Hepatocyte (in vitro differentiated cells): Measurements from ENCODE around the gene KCNJ2.

Experiments used
- EZH2 ChIP-seq: fragments of 200-600 bp; sonication (generic); IDR thresholded peaks from 2 replicates; pipeline ENCODE4 v1.6.1; 2016; ENCODE audit warnings: antibody characterized with exemption, mild to moderate bottlenecking, borderline replicate concordance
- EZH2phosphoT487 ChIP-seq: fragments of 200-600 bp; sonication (generic); IDR thresholded peaks from one replicate; pipeline ENCODE4 v1.6.1; 2018; ENCODE audit warnings: antibody characterized with exemption, mild to moderate bottlenecking, low read depth, moderate library complexity; ENCODE audit not compliant: unreplicated experiment, severe bottlenecking
- TF ChIP-seq, protein P1 (sequence below): fragments of 200-600 bp; sonication (generic); IDR thresholded peaks from 2 replicates; pipeline ENCODE4 v1.5.1; 2016; ENCODE audit warnings: antibody characterized with exemption, mild to moderate bottlenecking; ENCODE audit not compliant: poor library complexity

DNA sequence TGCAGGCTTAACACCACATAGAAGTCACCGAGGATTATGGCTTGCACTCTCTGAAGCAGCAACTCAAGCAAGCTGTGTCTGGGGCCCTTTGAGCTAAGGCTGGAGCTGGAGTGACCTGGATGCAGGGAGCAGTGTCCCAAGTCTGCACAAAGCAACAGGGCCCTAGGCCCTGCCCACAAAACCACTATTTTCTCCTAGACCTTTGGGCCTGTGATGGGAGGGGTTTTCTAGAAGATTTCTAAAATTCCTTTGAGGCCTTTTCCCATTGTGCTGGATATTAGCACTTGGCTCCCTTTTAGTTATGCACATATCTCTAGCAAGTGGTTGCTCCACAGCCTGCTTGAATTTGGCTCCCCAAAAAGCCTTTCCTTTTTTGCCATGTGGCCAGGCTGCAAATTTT lies 49.8 kb upstream of the KCNJ2 start:
- TF ChIP-seq, protein P1, sequence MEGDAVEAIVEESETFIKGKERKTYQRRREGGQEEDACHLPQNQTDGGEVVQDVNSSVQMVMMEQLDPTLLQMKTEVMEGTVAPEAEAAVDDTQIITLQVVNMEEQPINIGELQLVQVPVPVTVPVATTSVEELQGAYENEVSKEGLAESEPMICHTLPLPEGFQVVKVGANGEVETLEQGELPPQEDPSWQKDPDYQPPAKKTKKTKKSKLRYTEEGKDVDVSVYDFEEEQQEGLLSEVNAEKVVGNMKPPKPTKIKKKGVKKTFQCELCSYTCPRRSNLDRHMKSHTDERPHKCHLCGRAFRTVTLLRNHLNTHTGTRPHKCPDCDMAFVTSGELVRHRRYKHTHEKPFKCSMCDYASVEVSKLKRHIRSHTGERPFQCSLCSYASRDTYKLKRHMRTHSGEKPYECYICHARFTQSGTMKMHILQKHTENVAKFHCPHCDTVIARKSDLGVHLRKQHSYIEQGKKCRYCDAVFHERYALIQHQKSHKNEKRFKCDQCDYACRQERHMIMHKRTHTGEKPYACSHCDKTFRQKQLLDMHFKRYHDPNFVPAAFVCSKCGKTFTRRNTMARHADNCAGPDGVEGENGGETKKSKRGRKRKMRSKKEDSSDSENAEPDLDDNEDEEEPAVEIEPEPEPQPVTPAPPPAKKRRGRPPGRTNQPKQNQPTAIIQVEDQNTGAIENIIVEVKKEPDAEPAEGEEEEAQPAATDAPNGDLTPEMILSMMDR, result no peak
- TF ChIP-seq EZH2, result no peak
- no peak for TF ChIP-seq EZH2phosphoT487
